HK-2 (cell line): ENCODE data around the gene KRTAP10-8.
"Not testable (repeated sequence)": the region's sequence is repeated elsewhere in the genome, so short reads cannot be mapped to it uniquely, and the experiment has no call there.

Source experiments
- DNase-seq: peaks from one replicate; pipeline ENCODE4 v3.0.0-alpha.2; 2018; ENCODE audit not compliant: unreplicated experiment

The KRTAP10-8 gene

GRCh38 chr21:44579056-44579832, 32.6 kb upstream of the KRTAP10-8 start:
- no peak for DNase-seq

DNA sequence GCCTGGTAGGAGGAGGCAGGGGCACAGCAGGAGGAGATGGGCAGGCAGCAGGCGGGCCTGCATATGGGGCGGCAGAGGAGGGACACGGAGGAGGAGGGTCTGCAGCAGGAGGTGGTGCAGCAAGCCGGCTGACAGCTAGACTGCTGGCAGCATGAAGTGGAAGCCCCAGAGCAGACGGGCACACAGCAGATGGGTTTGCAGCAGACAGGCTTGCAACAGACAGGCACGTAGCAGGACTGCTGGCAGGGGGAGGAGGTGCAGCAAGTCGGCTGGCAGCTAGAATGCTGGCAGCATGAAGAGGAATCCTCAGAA, 32.1 kb upstream of the KRTAP10-8 start:
- DNase-seq = no peak

DNA sequence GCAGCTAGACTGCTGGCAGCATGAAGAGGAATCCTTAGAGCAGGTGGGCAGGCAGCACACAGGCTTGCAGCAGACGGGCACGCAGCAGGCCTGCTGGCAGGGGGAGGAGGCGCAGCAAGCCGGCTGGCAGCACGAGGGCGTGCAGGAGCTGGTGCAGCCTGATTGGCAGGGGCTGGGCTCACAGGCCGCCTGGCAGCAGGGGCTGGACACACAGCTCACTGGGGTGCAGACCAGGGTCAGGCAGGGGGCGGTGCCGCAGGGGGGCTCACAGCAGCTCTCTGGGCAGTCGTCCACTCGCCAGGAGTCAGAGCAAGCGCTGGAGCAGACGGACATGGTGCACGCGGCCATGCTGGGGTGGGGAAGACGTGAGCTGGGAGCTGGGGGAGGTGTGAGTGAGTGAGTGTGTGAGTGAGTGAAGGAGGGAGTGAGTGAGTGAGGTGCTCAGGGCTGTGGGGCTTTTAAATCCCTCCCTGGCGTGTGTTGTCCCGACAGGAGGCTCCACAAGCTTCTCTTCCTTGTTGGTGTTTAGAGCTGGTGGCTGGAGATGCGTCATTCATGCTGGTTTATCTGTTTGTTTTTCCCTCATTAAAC, 31.6 kb upstream of the KRTAP10-8 start, which contains the start of gene KRTAP10-5:
Gene KRTAP10-5 (minus strand): TSS at position 374 of the 591 bp plus-strand sequence. CDS start 26 bp downstream, at position 348.
- not testable (repeated sequence) for DNase-seq

GRCh38 chr21:44581158-44581557, 30.7 kb upstream of the KRTAP10-8 start:
- no peak for DNase-seq

DNA sequence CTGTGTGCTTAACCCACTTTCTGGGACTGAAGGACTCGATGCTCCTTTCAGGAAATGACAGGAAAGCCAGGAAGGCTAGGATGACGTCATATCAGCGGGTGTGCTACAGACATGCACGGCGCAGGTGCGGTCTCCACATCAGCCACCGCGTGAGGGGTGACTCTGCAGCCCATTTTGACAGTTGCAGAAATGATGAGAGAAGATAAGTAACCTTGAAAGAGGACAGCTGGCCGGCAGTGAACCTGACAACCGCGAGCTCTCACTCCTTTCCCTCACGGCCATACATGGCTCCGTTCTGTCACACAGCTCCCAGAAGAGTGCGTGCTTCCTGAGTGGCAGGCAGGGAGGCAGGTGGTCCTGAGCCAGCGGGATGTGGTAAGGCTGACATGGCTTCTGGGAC, 29.8 kb upstream of the KRTAP10-8 start:
- no peak for DNase-seq

GRCh38 chr21:44583089-44583799, 28.6 kb upstream of the KRTAP10-8 start:
- no peak for DNase-seq

GRCh38 chr21:44583800-44584147, 28.1 kb upstream of the KRTAP10-8 start:
- no peak for DNase-seq

DNA sequence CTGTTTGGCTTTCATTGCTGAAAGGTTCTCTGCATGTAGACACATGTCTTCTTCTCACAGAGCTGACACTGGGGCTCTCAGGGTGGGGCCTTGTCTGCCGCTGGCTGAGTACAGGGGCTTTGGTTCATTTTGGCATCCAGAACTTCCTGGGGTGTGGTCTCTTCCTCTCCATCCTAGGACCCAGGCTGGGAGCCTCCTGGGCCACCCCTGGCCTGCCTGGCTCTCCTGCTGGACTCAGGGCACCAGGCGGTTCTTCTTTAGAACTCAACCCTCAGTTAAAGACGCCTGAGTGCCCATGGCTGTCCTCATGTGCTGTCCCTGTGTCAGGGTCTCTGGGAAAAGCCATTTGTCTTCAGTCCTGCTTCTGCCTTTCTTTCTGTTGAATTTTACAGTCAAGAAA, 26.0 kb upstream of the KRTAP10-8 start:
- no peak for DNase-seq

DNA sequence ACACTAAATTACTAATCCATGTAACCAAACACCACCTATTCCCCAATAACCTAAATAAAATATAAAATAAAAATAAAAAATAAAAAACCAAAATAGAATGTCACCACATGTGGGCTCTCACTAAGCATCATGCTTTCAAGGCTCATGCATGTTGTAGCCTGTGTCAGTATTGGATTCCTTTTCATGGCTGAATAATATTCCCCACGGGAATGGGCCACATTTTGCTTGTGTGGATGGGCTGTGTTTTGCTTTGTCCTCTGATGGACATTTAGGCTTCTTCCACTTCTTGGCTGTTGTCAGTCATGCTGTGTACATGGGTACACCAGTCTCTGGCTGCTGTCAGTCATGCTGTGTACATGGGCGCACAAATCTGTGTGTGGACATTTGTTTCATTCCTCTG, 22.8 kb upstream of the KRTAP10-8 start:
- DNase-seq = no peak

- DNase-seq = no peak
These were observed 22.1 kb upstream of the KRTAP10-8 start for GRCh38 chr21:44589586-44590305.

DNA sequence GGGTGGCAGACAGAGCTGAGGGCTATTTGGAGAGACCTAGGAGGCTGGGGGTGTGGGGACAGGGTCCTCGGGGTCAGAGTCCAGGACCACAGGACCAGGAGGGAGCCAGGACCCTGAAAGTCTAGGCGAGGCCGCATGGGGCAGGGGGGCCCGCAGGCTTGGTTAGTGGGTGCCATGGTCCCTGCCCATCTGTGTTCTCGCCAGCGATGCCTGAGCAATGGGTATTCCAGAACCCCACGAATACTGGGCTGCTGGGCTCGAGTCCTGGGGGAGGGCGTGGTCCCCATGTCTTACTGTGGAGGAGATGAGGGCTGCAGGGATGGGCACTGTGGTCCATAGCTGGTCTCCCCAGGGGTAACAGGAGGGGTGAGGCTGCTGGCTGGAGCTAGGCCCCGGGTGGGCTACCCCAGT, 21.6 kb upstream of the KRTAP10-8 start:
- no peak for DNase-seq

GRCh38 chr21:44590897-44591800, 20.7 kb upstream of the KRTAP10-8 start:
- DNase-seq = not testable (repeated sequence)

DNA sequence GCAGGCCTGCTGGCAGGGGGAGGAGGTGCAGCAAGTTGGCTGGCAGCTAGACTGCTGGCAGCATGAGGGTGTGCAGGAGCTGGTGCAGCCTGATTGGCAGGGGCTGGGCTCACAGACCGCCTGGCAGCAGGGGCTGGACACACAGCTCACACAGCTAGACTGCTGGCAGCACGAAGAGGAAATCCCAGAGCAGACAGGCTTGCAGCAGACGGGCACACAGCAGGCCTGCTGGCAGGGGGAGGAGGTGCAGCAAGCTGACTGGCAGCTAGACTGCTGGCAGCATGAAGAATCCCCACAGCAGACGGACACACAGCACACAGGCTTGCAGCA, 20.1 kb upstream of the KRTAP10-8 start:
- DNase-seq = not testable (repeated sequence)

GRCh38 chr21:44592446-44593311, 19.2 kb upstream of the KRTAP10-8 start, which contains the start of gene KRTAP10-6:
TSS of gene KRTAP10-6 (minus strand) at chr21:44592505. CDS start at chr21:44592484, 21 bp downstream.
- DNase-seq = no peak

GRCh38 chr21:44593598-44594405, 18.1 kb upstream of the KRTAP10-8 start:
- no peak for DNase-seq

GRCh38 chr21:44594406-44594916, 17.4 kb upstream of the KRTAP10-8 start:
- DNase-seq = no peak

DNA sequence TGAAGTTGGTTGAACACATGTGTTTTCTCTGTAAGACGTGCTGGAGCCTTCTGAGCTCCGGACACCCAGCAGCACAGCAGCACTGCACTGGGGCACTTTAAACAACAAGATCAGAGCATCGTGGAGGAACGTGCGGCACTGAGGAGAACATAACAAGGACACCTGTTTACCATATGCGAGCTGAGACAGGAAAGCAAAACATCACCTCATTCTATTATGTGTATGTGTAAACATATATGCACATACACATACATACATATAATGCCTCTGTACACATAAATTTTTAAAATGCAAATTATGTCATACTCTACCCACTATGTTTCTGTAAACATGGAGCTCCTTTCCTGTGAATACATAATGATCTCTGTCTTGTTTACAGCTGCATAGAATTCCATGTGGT, 16.4 kb upstream of the KRTAP10-8 start:
- no peak for DNase-seq

DNA sequence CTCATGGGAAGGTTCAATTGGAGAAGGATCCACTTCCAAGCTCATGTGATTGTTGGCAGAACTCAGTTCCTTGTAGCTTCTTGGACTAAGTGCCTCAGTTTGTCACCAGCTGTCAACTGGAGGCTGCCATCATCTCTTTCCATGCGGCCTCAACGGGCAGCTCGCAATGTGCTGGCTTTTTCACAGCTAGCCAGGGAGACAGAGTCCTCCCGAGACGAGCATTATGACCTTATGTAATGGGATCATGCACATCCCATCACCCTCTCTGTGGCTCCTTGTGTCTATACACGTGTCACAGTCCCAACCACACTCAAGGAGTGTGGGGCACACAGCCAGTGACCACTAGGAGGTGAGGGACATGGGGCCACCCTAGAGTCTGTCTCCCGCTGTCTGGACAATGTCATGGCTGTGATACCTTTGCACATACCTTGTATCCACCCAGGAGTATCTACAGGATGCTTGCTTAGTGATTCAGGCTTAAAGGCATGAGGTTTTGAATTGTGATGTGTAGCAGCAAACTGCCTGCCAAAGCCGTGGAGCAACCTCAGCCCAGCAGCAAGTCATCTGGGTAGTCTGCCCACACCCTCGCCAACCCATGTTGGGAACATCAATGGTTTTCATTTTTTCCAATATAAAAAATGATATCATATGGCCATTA, 15.7 kb upstream of the KRTAP10-8 start:
- peak; percentile 30 for DNase-seq

DNA sequence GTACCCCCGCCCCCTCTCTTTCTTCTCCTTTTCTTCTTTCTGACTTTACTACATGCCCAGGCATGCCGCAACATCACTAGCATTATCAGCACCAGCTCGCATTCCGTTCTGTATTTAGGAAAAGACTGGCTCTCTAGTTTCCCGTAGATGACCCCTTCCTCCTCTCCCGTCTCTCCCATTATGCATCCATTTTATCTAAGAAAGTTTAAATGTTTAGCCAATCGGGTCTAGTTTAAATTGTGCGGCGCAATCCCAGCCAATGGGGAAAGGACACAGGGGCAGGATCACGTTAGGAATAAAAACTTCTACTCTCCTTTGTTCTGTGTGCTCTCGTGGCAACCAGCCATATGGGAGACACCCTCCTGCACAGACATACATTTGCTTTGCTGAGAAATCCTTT, 13.8 kb upstream of the KRTAP10-8 start:
- DNase-seq = no peak
